GM18858 (cell line): ENCODE data around the gene AIRE.
"Not testable (repeated sequence)": the region's sequence is repeated elsewhere in the genome, so short reads cannot be mapped to it uniquely, and the experiment has no call there.

Experiments used
- ATAC-seq: cut with Tn5 transposase; IDR thresholded peaks from one replicate; pipeline ENCODE4 v1.9.1; 2021; ENCODE audit not compliant: unreplicated experiment

The AIRE gene

GRCh38 chr21:44334329-44335030 lies 48.8 kb downstream of the AIRE start:
- ATAC-seq = no peak

GRCh38 chr21:44335266-44336059 lies 49.8 kb downstream of the AIRE start:
- no peak for ATAC-seq

- no peak for ATAC-seq
These were observed 51.8 kb downstream of the AIRE start for GRCh38 chr21:44337449-44337848.

- no peak for ATAC-seq
These were observed 52.5 kb downstream of the AIRE start for GRCh38 chr21:44337941-44338895.

GRCh38 chr21:44338971-44339910 lies 53.6 kb downstream of the AIRE start, which contains the start of gene CFAP410:
Gene CFAP410, minus strand, starts transcription at chr21:44339390. Its CDS starts 196 bp downstream, at chr21:44339194.
- peak; percentile 80 for ATAC-seq

GRCh38 chr21:44341726-44342458 lies 56.2 kb downstream of the AIRE start:
- ATAC-seq = not testable (repeated sequence)

GRCh38 chr21:44342981-44343380 lies 57.3 kb downstream of the AIRE start:
- not testable (repeated sequence) for ATAC-seq

- ATAC-seq = no peak
These were observed 59.0 kb downstream of the AIRE start for GRCh38 chr21:44344541-44345183.

- no peak for ATAC-seq
These were observed 59.8 kb downstream of the AIRE start for GRCh38 chr21:44345495-44345894.

- ATAC-seq = no peak
These were observed 62.3 kb downstream of the AIRE start for GRCh38 chr21:44347911-44348451.
